HG03135 (cell line): Measurements from ENCODE around the gene AMN.

ENCODE experiments used
- ATAC-seq: cut with Tn5 transposase; IDR thresholded peaks from one replicate; pipeline ENCODE4 v1.9.1; 2021; ENCODE audit warnings: mild to moderate bottlenecking, moderate library complexity; ENCODE audit not compliant: unreplicated experiment

The AMN gene

DNA sequence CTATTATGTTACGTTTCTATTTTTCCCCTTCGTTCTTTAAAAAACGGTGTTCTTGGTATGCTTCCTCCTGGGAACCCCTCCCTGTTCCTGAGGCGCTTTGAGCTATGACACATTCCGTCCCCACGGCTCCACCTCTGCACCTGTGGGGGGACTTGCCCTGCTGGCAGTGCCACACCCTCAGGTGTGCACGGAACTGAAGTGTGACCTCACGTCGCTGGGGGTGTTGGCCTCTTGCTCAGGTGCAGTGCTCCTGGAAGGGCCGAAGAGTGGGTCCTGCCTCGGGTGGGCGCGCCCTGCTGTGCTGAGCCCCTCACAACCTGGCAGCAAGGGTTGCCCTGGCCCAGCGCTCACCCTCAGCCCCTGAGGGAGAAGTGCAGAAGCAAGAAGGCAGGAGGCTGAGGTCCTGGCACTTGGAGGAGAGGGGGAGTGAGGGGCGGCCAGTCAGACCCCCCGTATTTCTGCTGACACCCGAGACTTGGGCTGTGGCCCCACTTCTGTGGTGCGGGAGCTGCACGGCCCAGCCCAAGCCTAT is 4.9 kb downstream of the AMN start:
- no peak for ATAC-seq

DNA sequence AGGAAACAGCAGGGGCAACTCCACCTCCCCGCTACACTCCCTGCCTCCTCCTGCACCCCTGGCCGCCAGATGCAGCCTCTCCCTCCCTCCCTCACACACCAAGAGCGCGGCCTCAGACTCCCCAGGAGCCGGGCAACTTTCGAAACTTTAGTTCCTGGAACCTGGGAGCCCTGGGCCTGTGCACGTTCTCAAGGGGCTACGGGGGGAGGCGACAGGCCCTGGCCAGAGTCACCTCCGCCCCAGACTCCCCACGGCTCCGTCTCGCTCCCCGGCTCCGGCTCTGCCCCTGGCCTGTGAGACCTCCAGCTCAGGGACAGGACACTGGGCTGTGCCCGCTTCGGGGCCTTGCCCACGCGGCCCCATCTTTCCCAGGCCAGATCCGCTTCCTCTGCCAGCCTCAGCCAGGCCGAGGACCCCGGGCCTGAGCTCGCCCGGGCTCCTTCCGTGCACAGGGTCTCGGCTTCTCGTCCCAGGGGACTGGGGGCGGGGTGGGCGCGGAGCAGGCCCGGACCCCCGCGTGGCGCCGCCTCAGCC is 5.5 kb downstream of the AMN start:
- ATAC-seq: no peak

DNA sequence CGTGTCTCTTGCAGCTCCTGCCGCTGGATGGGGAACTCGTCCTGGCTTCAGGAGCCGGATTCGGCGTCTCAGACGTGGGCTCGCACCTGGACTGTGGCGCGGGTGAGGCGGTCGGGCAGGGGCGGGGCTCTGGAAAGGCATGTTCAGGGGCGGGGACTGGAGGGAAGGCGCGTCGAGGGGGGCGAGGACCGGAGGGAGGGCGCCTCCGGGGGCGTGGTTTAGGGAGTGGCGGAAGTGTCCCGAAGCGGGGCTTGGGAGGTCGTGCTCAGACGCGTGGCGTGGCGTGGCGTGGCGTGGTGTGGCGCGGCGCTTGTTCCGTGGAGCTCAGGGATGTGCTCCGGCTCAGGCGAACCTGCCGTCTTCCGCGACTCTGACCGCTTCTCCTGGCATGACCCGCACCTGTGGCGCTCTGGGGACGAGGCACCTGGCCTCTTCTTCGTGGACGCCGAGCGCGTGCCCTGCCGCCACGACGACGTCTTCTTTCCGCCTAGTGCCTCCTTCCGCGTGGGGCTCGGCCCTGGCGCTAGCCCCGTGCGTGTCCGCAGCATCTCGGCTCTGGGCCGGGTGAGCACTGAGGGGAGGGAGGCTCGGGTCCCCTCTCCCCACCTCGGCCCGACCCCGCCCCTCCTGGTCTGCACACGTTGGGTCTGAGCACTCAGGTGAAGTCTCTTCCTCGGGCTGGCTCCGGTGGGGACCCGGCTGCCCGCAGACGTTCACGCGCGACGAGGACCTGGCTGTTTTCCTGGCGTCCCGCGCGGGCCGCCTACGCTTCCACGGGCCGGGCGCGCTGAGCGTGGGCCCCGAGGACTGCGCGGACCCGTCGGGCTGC is 6.2 kb downstream of the AMN start:
- ATAC-seq: peak; percentile 61

DNA sequence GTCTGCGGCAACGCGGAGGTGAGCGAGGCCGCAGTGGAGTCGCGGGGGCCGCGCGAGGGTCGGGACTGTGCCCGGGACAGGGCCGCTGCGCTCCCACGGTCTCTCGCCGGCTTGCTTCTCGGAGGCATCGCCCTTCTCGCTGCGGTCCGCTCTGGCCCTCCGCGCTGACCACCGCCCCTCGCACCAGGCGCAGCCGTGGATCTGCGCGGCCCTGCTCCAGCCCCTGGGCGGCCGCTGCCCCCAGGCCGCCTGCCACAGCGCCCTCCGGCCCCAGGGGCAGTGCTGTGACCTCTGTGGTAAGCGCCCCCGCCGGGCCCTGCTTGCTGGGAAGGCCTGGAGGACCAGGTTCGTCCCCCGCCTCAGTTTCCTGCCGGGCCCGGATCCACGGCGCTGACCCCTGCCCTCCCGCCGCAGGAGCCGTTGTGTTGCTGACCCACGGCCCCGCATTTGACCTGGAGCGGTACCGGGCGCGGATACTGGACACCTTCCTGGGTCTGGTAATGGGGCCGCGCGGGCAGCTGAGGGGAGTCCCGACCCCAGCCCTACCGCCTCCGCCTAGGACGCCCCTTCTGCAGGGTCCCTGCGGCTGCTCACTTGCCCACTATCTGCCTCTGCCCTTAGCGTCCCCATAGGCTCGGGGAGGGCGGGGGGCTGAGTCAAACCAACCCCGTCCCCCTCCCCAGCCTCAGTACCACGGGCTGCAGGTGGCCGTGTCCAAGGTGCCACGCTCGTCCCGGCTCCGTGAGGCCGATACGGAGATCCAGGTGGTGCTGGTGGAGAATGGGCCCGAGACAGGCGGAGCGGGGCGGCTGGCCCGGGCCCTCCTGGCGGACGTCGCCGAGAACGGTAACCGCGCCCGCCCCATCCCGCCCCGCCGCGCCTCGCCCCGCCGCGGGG is 7.0 kb downstream of the AMN start:
- no peak for ATAC-seq

DNA sequence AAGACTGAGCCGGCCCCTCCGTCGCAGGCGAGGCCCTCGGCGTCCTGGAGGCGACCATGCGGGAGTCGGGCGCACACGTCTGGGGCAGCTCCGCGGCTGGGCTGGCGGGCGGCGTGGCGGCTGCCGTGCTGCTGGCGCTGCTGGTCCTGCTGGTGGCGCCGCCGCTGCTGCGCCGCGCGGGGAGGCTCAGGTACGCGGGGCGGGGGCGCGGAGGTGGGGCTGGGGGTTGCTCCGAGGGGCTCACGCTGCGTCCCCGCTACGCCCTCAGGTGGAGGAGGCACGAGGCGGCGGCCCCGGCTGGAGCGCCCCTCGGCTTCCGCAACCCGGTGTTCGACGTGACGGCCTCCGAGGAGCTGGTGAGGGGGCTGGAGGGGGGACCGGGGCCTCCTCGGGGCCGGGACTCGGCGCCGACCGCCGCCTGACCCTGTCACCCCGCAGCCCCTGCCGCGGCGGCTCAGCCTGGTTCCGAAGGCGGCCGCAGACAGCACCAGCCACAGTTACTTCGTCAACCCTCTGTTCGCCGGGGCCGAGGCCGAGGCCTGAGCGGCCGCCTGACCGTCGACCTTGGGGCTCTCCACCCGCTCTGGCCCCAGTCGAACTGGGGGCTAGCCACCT is 7.8 kb downstream of the AMN start:
- no peak for ATAC-seq

DNA sequence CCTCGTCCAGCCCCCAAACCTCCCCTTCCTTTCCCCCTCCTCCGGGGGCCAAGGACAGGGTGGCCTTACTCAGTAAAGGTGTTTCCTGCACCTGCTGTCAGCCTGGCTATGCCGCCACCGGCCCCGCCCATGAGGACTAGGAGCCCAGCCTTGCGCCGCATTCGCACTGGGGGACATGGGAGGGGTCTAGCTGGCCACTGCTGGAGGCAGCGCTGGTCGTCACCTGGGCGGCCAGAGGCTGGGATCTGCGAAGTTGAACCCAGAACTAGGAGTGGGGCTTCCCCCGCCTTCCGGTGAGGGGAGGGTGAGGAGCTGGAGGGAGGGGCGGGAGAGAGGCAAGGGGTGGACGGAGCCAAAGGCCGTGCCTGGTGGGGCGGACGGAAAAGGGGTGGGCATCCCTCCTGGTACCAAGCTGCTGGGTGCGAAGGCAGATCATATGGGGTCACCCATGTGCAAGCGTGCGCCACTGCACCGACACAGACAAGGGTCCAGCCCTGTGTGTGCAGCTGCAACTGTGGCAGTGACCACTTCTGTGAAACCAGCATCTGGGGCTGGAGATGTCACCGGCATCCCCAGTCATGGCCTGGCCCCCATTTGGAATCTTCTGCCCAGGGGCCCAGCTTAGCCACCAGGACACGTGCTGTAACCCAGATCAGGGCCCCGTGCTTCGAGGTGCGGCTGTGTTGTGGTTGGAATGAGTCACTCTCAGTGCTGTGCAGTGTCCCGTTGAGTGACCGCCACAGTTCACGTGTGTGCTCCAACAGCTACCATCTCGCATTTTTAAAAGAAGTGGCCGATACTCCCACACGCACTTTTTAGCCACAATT is 8.5 kb downstream of the AMN start:
- no peak for ATAC-seq

DNA sequence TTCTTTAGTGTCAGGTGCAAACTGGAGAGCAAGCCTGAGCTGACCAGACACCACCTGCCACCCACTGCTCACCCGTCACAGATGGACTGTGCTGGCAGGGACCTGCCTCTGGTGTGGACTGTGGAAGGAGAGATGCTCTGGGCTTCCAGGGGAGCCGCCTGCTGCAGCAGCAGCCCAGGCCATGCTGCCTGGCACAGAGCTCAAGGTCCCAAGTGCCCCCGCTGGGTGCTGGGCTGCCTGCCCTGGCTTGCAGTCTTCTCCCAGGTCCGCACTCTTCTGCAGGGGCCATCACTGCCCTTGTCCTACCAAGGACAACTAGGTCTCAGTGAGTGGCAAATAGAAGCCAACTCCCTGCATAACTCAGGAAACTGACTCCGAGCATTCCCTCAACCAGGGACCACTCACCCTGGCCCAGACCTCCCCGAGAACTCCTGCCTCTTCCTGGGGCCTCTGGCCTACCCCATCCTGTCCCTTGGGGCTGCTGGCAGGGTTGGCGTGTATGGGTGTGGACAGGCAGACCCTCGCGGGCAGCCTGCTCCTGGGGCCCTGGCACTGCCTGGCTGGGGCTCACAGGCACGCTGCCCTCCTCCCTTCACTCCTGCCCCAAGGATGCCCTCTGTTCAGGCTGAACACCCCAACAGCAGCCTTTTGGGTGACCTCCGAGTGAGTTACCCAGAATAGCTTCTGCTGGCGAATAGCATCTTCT is 9.3 kb downstream of the AMN start:
- ATAC-seq: no peak

DNA sequence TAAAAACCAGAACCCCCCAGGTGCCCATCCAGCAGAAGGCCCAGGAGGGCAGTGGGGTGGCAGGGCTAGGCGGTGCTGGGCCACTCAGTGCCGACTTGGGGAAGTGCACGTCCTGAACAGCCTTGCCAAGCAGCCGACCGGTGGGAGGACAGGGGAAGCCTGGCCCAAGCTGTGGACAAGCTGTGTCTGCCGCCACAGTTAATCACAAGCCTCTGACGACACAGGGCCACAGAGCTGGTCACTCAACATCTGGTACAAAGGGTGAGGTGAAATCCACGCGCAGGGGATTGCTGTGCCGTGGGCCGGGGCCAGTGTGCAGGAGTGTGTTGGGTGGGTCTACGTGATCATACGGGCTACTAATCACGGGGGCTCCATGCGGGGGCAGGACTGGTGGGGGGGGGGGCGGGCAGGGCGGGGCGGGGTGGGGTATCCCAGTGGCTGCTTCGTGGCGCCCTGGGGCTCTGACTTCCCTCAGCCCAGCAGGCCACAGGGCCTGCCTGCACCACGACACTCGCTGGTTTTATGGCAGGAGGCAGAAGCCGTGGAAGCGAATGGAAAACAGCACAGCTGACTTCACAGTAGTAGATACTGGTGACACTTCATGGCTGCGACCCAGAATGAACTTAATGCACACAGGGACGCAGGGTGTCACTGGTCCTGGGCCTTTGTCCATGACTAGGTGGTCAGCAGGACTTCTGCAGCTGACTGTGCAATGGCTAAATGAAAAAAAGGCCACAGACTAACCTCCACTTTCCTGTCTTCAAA is 10.2 kb downstream of the AMN start:
- no peak for ATAC-seq

DNA sequence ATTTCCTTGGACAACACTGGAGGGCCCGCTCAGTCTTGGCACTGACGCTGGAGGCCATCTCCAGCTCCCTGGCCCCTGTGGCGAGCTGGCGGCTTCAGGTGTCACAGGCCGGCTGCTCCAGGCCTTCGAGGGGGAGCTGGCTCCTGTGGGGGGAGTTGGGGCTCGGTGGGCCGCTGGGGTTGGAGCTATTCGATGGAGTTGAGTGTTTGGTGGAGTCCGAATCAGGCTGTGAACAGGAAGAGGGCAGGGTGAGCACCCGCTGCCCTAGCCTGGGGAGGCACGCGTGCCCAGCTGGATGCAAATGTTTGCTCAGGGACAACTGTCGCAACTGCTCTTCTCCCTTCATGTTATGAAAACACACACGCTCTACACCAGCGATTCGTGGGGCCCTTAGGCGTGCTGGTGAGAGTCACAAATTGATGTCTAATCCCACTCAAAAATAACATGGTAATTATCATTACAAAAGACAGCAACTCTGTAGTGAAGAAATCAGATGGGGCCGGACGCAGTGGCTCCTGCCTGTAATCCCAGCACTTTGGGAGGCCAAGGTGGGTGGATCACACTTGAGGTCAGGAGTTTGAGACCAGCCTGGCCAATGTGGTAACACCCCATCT is 11.3 kb downstream of the AMN start:
- ATAC-seq: no peak

DNA sequence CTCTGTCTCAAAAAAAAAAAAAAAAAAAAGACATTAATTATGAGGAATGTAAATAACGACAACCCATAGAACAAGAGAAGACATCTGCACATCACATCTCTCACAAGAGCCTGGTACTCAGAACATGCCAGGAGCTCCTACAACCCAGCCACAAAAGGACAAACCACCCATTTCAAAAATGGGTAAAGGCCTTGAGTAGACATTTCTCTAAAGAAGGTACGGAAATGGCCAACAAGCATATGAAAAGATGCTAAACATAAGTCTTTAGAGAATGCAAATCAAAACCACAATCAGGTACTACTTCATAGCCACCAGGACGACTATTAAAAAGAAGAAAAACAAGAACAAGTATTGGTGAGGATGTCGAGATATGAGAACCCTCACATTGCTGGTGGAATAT is 13.3 kb downstream of the AMN start:
- no peak for ATAC-seq

DNA sequence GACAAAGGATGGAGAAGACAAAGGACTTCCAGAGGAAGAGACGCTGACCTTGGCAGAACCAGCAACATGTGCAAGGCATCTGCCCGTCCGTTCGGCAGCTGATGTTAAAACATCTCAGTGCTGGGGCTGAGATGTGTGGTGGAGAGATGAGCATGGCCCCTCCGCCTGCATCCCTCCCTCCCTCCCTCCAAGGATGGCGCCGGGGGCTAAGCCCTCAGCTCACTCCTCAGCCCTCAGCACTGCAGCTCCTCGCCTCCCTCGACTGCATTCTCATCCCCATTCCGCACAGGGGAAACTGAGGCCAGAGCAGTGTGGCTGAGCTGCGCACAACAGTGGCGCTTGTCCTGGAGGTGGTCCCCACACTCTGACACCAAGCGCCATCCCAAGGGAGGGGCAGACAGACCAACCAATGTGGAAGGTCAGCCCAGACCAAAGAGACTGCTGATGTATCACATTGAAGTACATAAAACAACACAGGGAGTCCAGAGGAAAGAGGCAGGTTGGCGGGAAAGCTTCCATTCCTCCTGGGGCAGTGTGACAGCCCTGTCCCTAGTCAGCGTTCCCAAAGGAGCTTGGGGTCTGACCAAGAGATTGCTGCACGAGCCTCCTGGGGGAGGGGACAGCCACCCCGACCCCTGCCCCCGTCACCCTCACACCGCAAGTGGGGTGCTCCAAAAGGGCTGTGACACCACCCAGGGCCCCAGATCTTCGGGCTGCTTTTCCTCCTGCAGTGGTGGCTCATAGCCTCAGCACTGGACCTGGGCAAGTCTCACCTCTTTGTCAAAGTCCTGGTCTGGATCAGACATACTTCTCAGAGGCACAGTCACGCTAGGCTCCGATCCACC is 15.1 kb downstream of the AMN start:
- ATAC-seq: no peak

DNA sequence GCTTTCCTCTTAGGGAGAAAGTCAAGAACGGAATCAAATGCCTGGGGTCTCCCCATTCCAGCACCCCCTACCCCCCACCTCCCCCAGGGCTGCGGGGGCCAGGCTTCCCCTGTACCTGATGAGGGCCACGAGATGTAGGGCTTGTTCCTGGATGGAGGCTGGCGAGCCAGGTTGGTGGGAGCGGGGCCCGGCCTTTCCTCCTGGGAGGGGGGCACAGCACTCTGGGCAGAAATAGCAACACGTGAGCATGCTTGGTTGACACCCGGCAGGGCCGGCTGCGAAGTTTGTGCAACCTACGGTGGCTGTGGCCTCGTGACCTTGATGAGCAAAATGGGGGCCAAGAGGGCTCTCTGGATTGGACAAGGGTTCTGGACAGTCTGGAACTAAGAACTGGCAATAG is 15.7 kb downstream of the AMN start:
- no peak for ATAC-seq

DNA sequence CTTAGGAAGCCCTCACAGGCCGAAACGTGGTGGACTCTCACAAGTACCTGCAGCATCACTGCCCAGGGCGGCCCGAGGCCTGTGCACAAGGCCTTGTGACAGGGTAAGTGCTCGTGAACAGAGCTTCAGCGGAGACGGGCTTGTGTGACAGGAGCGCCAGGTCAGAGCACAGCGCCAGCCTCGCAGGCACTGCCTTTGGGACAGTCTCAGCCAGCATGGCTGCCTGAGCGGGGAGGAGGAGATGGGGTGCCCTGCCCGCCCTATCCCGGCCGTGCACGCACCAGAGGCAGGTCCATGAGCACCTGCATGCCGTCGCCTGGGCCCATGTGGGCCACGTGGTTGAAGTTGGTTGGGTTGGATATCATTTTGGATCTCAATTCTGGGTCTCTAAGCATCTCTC is 16.9 kb downstream of the AMN start:
- ATAC-seq: no peak

DNA sequence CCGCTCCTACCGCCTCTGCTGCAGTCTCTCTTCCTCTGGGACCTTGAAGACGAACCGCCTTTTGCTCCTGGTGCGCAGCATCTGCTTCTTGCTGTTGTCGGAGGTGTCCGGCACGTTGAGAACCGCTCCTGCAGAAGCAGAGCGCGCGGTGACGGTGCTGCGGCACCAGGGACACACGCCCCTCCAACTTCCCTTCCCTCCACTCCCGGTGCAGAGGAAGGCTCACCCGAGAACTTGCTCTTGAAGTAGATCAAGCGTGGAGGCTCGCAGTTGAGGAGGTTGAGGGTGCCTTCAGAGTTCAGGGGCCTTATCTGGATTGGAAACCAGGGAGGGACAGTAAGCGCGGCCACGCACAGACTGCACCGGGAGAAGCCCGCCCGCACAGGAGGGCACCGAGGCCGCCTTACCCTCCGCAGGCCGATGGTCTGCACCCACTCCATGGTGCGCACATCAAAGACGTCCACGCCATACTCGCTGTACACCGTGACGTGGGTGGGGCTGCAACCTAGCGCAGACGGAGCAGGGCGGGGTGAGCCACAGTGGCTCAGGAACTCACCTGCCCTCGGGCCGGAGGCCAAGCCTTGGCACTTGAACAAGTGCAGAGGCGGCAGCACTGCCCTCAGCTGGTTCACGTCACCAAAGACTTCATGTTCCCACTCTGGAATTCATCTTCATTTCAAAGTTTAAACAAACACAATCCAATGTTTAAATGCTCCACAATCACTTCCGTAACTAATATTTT is 17.5 kb downstream of the AMN start:
- no peak for ATAC-seq

DNA sequence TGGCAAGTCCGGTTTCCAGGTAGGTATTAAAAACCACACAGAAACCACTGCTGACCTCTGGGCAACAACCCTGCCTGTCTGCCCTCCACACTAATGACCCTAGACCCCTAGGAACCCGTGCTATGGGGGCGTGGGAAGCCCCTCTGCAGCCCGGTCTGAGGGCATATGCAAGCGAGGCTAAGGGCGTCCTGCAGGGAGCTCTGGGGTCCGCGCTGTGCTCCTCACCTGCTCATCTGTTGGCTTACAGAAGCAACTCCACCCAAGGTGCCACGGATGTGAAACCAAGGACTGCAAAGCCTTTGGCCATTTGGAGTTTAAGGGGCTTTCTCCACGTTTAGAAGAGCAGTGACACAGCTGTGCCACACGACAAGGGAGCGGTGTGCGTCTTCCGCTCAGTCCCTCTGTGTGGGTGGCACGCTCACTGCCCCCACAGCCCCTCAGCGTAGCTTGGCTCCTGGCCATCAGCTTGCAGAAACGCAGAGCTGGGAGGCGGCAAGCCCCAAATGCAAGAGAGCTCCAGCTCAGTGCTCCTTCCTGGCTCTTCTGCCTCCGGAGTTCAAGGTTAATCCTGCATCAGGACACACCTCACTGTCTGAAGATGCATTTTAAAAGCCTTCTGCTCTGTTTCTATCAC is 18.4 kb downstream of the AMN start:
- no peak for ATAC-seq

DNA sequence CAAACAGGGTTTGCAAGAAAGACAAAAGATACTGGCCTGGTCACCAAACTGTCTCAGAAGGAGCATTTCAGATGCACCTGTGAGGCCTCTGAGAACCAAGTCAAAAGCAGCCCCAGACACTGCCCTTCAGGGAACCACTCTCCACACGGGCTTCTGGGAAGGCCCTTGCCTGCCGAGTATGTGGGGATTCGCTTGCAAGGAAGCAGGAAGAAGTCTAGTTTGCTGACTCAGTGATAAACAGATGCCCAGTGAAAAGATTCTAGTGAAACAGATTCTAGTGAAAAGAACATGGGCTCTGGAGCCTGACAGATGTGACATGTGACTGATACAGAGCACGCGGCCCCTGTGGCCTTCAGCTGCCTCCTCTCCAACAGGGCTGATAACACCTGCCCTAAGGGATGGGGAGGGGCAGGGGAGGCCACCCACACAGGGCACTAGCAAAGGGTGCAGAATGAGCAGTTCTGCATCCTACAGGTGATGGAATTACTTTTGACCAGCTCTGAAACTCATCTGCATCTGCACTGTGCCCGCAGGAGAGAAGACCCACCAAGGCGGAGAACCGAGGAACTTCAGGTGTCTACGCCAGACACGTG is 19.1 kb downstream of the AMN start:
- no peak for ATAC-seq
